ENCODE data around the gene DECR2.

DECR2 gene

GRCh38 chr16:401468-402348 lies at the start of gene DECR2:
Gene DECR2 (plus strand): TSS chr16:401885. CDS start chr16:401964, 79 bp downstream.
- Histone ChIP-seq H3K9ac (ENCODE audit: low read length) (peak within 1 kb of the TSS; percentile 81), H3K4me3 (ENCODE audit: low read length) (peak within 1 kb of the TSS; percentile 36), H3K9me3 (ENCODE audit: control insufficient read depth, low read length) (no peaks in the 10 kb centered on the region), H3K4me1 (ENCODE audit: control insufficient read depth, insufficient read depth, low read length) (peaks cover 15% of the 10 kb centered on the region), H3K27me3 (ENCODE audit: control insufficient read depth, insufficient read depth, low read length) (no peaks in the 10 kb centered on the region), H3K36me3 (ENCODE audit: control insufficient read depth, insufficient read depth, low read length) (no peaks in the 10 kb centered on the region)

GRCh38 chr16:352547-353403 lies 48.9 kb upstream of the DECR2 start, which contains the start of gene AXIN1:
Gene AXIN1 (minus strand): TSS chr16:352723. CDS start chr16:347025, 5,698 bp downstream.
- H3K36me3 ChIP-seq (ENCODE audit: control insufficient read depth, insufficient read depth, low read length): no peaks in the 10 kb centered on the region
- peak within 1 kb of the TSS; percentile 59 for H3K9ac ChIP-seq (ENCODE audit: low read length)
- peaks cover 5% of the 10 kb centered on the region for H3K4me1 ChIP-seq (ENCODE audit: control insufficient read depth, insufficient read depth, low read length)
- H3K4me3 ChIP-seq (ENCODE audit: low read length): peak within 1 kb of the TSS; percentile 4
- no peaks in the 10 kb centered on the region for H3K27me3 ChIP-seq (ENCODE audit: control insufficient read depth, insufficient read depth, low read length)
- no peaks in the 10 kb centered on the region for H3K9me3 ChIP-seq (ENCODE audit: control insufficient read depth, low read length)

- Histone ChIP-seq H3K9ac (ENCODE audit: low read length) (peak overlapping the region; percentile 57), H3K36me3 (ENCODE audit: control insufficient read depth, insufficient read depth, low read length) (no peaks in the 10 kb centered on the region), H3K27me3 (ENCODE audit: control insufficient read depth, insufficient read depth, low read length) (no peaks in the 10 kb centered on the region), H3K4me3 (ENCODE audit: low read length) (peak overlapping the region; percentile 4), H3K4me1 (ENCODE audit: control insufficient read depth, insufficient read depth, low read length) (peaks cover 5% of the 10 kb centered on the region), H3K9me3 (ENCODE audit: control insufficient read depth, low read length) (no peaks in the 10 kb centered on the region)
These were observed 48.0 kb upstream of the DECR2 start for GRCh38 chr16:353404-354290.

- no peaks in the 10 kb centered on the region for H3K27me3 ChIP-seq (ENCODE audit: control insufficient read depth, insufficient read depth, low read length)
- no peaks in the 10 kb centered on the region for H3K36me3 ChIP-seq (ENCODE audit: control insufficient read depth, insufficient read depth, low read length)
- H3K4me1 ChIP-seq (ENCODE audit: control insufficient read depth, insufficient read depth, low read length): peaks cover 5% of the 10 kb centered on the region
- no peak overlapping the region for H3K9ac ChIP-seq (ENCODE audit: low read length)
- H3K4me3 ChIP-seq (ENCODE audit: low read length): no peak overlapping the region
- H3K9me3 ChIP-seq (ENCODE audit: control insufficient read depth, low read length): no peaks in the 10 kb centered on the region
These were observed 47.3 kb upstream of the DECR2 start for GRCh38 chr16:354291-354881.

- H3K36me3 ChIP-seq (ENCODE audit: control insufficient read depth, insufficient read depth, low read length): no peaks in the 10 kb centered on the region
- peaks cover 5% of the 10 kb centered on the region for H3K4me1 ChIP-seq (ENCODE audit: control insufficient read depth, insufficient read depth, low read length)
- no peaks in the 10 kb centered on the region for H3K9me3 ChIP-seq (ENCODE audit: control insufficient read depth, low read length)
- no peak overlapping the region for H3K9ac ChIP-seq (ENCODE audit: low read length)
- no peak overlapping the region for H3K4me3 ChIP-seq (ENCODE audit: low read length)
- no peaks in the 10 kb centered on the region for H3K27me3 ChIP-seq (ENCODE audit: control insufficient read depth, insufficient read depth, low read length)
These were observed 46.7 kb upstream of the DECR2 start for GRCh38 chr16:354971-355461.

- H3K9ac ChIP-seq (ENCODE audit: low read length): no peak overlapping the region
- H3K4me1 ChIP-seq (ENCODE audit: control insufficient read depth, insufficient read depth, low read length): peaks cover 5% of the 10 kb centered on the region
- no peaks in the 10 kb centered on the region for H3K9me3 ChIP-seq (ENCODE audit: control insufficient read depth, low read length)
- no peaks in the 10 kb centered on the region for H3K36me3 ChIP-seq (ENCODE audit: control insufficient read depth, insufficient read depth, low read length)
- peaks cover 2% of the 10 kb centered on the region for H3K27me3 ChIP-seq (ENCODE audit: control insufficient read depth, insufficient read depth, low read length)
- H3K4me3 ChIP-seq (ENCODE audit: low read length): no peak overlapping the region
These were observed 44.9 kb upstream of the DECR2 start for GRCh38 chr16:356741-357140.

GRCh38 chr16:359067-359763 lies 42.5 kb upstream of the DECR2 start:
- H3K27me3 ChIP-seq (ENCODE audit: control insufficient read depth, insufficient read depth, low read length): peaks cover 16% of the 10 kb centered on the region
- H3K9ac ChIP-seq (ENCODE audit: low read length): no peak overlapping the region
- H3K36me3 ChIP-seq (ENCODE audit: control insufficient read depth, insufficient read depth, low read length): no peaks in the 10 kb centered on the region
- H3K4me3 ChIP-seq (ENCODE audit: low read length): no peak overlapping the region
- no peaks in the 10 kb centered on the region for H3K9me3 ChIP-seq (ENCODE audit: control insufficient read depth, low read length)
- H3K4me1 ChIP-seq (ENCODE audit: control insufficient read depth, insufficient read depth, low read length): peaks cover 7% of the 10 kb centered on the region

GRCh38 chr16:359871-360697 lies 41.6 kb upstream of the DECR2 start:
- Histone ChIP-seq H3K9ac (ENCODE audit: low read length) (no peak overlapping the region), H3K36me3 (ENCODE audit: control insufficient read depth, insufficient read depth, low read length) (no peaks in the 10 kb centered on the region), H3K9me3 (ENCODE audit: control insufficient read depth, low read length) (no peaks in the 10 kb centered on the region)

GRCh38 chr16:360698-361336 lies 40.9 kb upstream of the DECR2 start:
- H3K4me3 ChIP-seq (ENCODE audit: low read length): no peak overlapping the region
- no peak overlapping the region for H3K9ac ChIP-seq (ENCODE audit: low read length)
- H3K27me3 ChIP-seq (ENCODE audit: control insufficient read depth, insufficient read depth, low read length): peaks cover 24% of the 10 kb centered on the region
- H3K9me3 ChIP-seq (ENCODE audit: control insufficient read depth, low read length): no peaks in the 10 kb centered on the region
- no peaks in the 10 kb centered on the region for H3K36me3 ChIP-seq (ENCODE audit: control insufficient read depth, insufficient read depth, low read length)
- peaks cover 13% of the 10 kb centered on the region for H3K4me1 ChIP-seq (ENCODE audit: control insufficient read depth, insufficient read depth, low read length)

More at GRCh38 chr16:359871-360697, 41.6 kb upstream of the DECR2 start:
- no peak overlapping the region for H3K4me3 ChIP-seq (ENCODE audit: low read length)
- peaks cover 13% of the 10 kb centered on the region for H3K4me1 ChIP-seq (ENCODE audit: control insufficient read depth, insufficient read depth, low read length)
- peaks cover 24% of the 10 kb centered on the region for H3K27me3 ChIP-seq (ENCODE audit: control insufficient read depth, insufficient read depth, low read length)

All from mucosa of stomach (tissue), 1 donor.